ENCODE data around the gene ABHD4. TPM values are rescaled to one million over a fixed set of nuclear protein-coding genes. Genes with fewer than 3 reads are reported as not detected.

ABHD4 gene
- total RNA-seq, 1 donor from 2014 or later, result 31.9 TPM

- H3K27me3 ChIP-seq, result no peaks in the 10 kb centered on the region
- TF ChIP-seq CTCF (IDR thresholded peaks at IDR 0.05) (no peak), POLR2A (IDR thresholded peaks at IDR 0.05) (no peak), POLR2AphosphoS5 (IDR thresholded peaks at IDR 0.05; ENCODE audit: insufficient read depth in 1 of 2, low read depth in 1 of 2) (no peak)
- no peak for DNase-seq (ENCODE audit: extremely low spot score in 2 of 2)
- peaks cover 2 to 34% of the 10 kb centered on the region in 2 donors for H3K36me3 ChIP-seq
- intact Hi-C loops (cut with DNase I), result no loop called here
- H3K4me1 ChIP-seq, result peaks cover 27% of the 10 kb centered on the region
- no peaks in the 10 kb centered on the region for H3K9me3 ChIP-seq
- H3K27ac ChIP-seq, result no peak overlapping the region
- H3K4me3 ChIP-seq, result peak overlapping the region in 1 of 2 donors; percentile 70
Measured at GRCh38 chr14:22600027-22600426, 1.9 kb downstream of the ABHD4 start.

- intact Hi-C loops (cut with DNase I), result no loop called here
- no peak for DNase-seq (ENCODE audit: extremely low spot score in 2 of 2)
- no peaks in the 10 kb centered on the region for H3K9me3 ChIP-seq
- TF ChIP-seq CTCF (IDR thresholded peaks at IDR 0.05) (no peak), POLR2A (IDR thresholded peaks at IDR 0.05) (no peak), POLR2AphosphoS5 (IDR thresholded peaks at IDR 0.05; ENCODE audit: insufficient read depth in 1 of 2, low read depth in 1 of 2) (no peak)
- no peak overlapping the region for H3K4me3 ChIP-seq
- peaks cover 27% of the 10 kb centered on the region for H3K4me1 ChIP-seq
- H3K27ac ChIP-seq, result no peak overlapping the region
- no peaks in the 10 kb centered on the region for H3K27me3 ChIP-seq
- H3K36me3 ChIP-seq, result peaks cover 4 to 48% of the 10 kb centered on the region in 2 donors
Measured at GRCh38 chr14:22601456-22601855, 3.4 kb downstream of the ABHD4 start.

GRCh38 chr14:22601996-22602395 lies 3.9 kb downstream of the ABHD4 start:
- H3K27ac ChIP-seq, result no peak overlapping the region
- peaks cover 27% of the 10 kb centered on the region for H3K4me1 ChIP-seq
- no peaks in the 10 kb centered on the region for H3K27me3 ChIP-seq
- H3K4me3 ChIP-seq, result no peak overlapping the region
- DNase-seq (ENCODE audit: extremely low spot score in 2 of 2), result no peak
- peaks cover 4 to 53% of the 10 kb centered on the region in 2 donors for H3K36me3 ChIP-seq
- H3K9me3 ChIP-seq, result no peaks in the 10 kb centered on the region
- intact Hi-C loops (cut with DNase I), result no loop called here
- no peak for TF ChIP-seq POLR2AphosphoS5 (IDR thresholded peaks at IDR 0.05; ENCODE audit: insufficient read depth in 1 of 2, low read depth in 1 of 2)
- TF ChIP-seq POLR2A (IDR thresholded peaks at IDR 0.05), result no peak
- TF ChIP-seq CTCF (IDR thresholded peaks at IDR 0.05), result no peak

GRCh38 chr14:22602862-22603261 lies 4.8 kb downstream of the ABHD4 start:
- Histone ChIP-seq H3K9me3 (no peaks in the 10 kb centered on the region), H3K27me3 (no peaks in the 10 kb centered on the region), H3K4me1 (peaks cover 27% of the 10 kb centered on the region), H3K36me3 (peaks cover 4 to 62% of the 10 kb centered on the region in 2 donors), H3K4me3 (no peak overlapping the region), H3K27ac (no peak overlapping the region)
- DNase-seq (ENCODE audit: extremely low spot score in 2 of 2), result no peak
- TF ChIP-seq POLR2A (IDR thresholded peaks at IDR 0.05) (no peak), CTCF (IDR thresholded peaks at IDR 0.05) (no peak)
- intact Hi-C loops (cut with DNase I), result no loop called here

GRCh38 chr14:22606380-22606779 lies 8.3 kb downstream of the ABHD4 start:
- H3K4me3 ChIP-seq, result no peak overlapping the region
- TF ChIP-seq POLR2AphosphoS5 (IDR thresholded peaks at IDR 0.05; ENCODE audit: insufficient read depth in 1 of 2, low read depth in 1 of 2) (no peak), CTCF (IDR thresholded peaks at IDR 0.05) (no peak), POLR2A (IDR thresholded peaks at IDR 0.05) (no peak)
- peaks cover 1% of the 10 kb centered on the region for H3K4me1 ChIP-seq
- intact Hi-C loops (cut with DNase I), result no loop called here
- DNase-seq (ENCODE audit: extremely low spot score in 2 of 2), result no peak
- no peaks in the 10 kb centered on the region for H3K27me3 ChIP-seq
- H3K36me3 ChIP-seq, result peaks cover 4 to 96% of the 10 kb centered on the region in 2 donors
- H3K27ac ChIP-seq, result no peak overlapping the region
- no peaks in the 10 kb centered on the region for H3K9me3 ChIP-seq

Data from vagina (tissue), 2 donors.